HepG2 (cell line): ENCODE measurements around the gene MYLK. TPM values are rescaled to one million over a fixed set of nuclear protein-coding genes. Genes with fewer than 3 reads are reported as not detected.
A peak's percentile ranks its signal among the peaks of the same experiment; 100 is the strongest.

ENCODE experiments used
- CCDC6 ChIP-seq: sonication (generic); formaldehyde crosslinking; IDR thresholded peaks from 2 replicates; pipeline ENCODE4 v1.8.1; 2022; ENCODE audit warnings: mild to moderate bottlenecking, missing genetic modification reagents, moderate library complexity
- HMGXB4 ChIP-seq, 2 experiments: sonication (generic) in 1 of 2; formaldehyde crosslinking in 1 of 2; IDR thresholded peaks; 2 replicates each; pipeline versions ENCODE4 v1.4.0 to v1.6.1; 2018 to 2020; ENCODE audit warnings: missing genetic modification reagents in 2 of 2, borderline replicate concordance in 1 of 2, low read depth in 1 of 2, mild to moderate bottlenecking in 1 of 2, missing biosample characterization in 1 of 2
- IKZF1 ChIP-seq: fragments of 450-650 bp; IDR thresholded peaks from 2 replicates; pipeline ENCODE4 v1.7.1; 2016
- SIX4 ChIP-seq: sonication (generic); formaldehyde crosslinking; IDR thresholded peaks from 2 replicates; pipeline ENCODE4 v1.4.0; 2020; ENCODE audit warnings: missing genetic modification reagents
- SP5 ChIP-seq: IDR thresholded peaks from 2 replicates; pipeline ENCODE4 v1.6.1; 2016; ENCODE audit warnings: low read depth, borderline replicate concordance
- TEAD3 ChIP-seq: optimal IDR thresholded peaks from 2 replicates; pipeline ENCODE3; 2016; ENCODE audit warnings: borderline replicate concordance
- ZMYM2 ChIP-seq: sonication (generic); formaldehyde crosslinking; IDR thresholded peaks from 2 replicates; pipeline ENCODE4 v1.8.0; 2022; ENCODE audit warnings: mild to moderate bottlenecking, missing genetic modification reagents
- ZNF180 ChIP-seq: sonication (generic); formaldehyde crosslinking; IDR thresholded peaks from 2 replicates; pipeline ENCODE4 v1.4.0; 2020; ENCODE audit warnings: low read depth, missing genetic modification reagents, borderline replicate concordance
- ZNF350 ChIP-seq: sonication (generic); formaldehyde crosslinking; IDR thresholded peaks from 2 replicates; pipeline ENCODE4 v1.4.0; 2020; ENCODE audit warnings: mild to moderate bottlenecking, low read depth, missing genetic modification reagents, borderline replicate concordance
- ZNF557 ChIP-seq: sonication (generic); formaldehyde crosslinking; IDR thresholded peaks from 2 replicates; pipeline ENCODE4 v1.4.0; 2020; ENCODE audit warnings: missing genetic modification reagents
- ZNF629 ChIP-seq: sonication (generic); formaldehyde crosslinking; conservative IDR thresholded peaks from 2 replicates; pipeline ENCODE4 v1.5.0; 2020; ENCODE audit warnings: missing genetic modification reagents
- ZNF788 ChIP-seq: sonication (generic); formaldehyde crosslinking; IDR thresholded peaks from 2 replicates; pipeline ENCODE4 v1.5.0; 2020; ENCODE audit warnings: mild to moderate bottlenecking, missing genetic modification reagents, borderline replicate concordance
- ZNF841 ChIP-seq: sonication (generic); formaldehyde crosslinking; IDR thresholded peaks from 2 replicates; pipeline ENCODE4 v1.8.1; 2023; ENCODE audit warnings: missing genetic modification reagents, borderline replicate concordance
- polyA plus RNA-seq, 8 experiments: library from polyadenylated mRNA; depleted of rRNA in 3 of 8; stranded (reverse) in 7 of 8; unstranded in 1 of 8; fragments of >200 nt; fragmentation: Illumina TruSeq in 4 of 8; extraction: Trizol in 4 of 8; gene quantifications; 2 replicates each; pipeline versions ENCODE4 v1.2.1 to v1.2.3, GENCODE V29; 2011 to 2016; ENCODE audit warnings: low read depth in 4 of 8, missing spikeins in 1 of 8, mixed read lengths in 1 of 8; ENCODE audit not compliant: insufficient read depth in 1 of 8
- total RNA-seq, 5 experiments: library from RNA; depleted of rRNA; stranded (reverse); fragments of >200 nt; fragmentation: Illumina TruSeq; extraction: Trizol; gene quantifications; 2 replicates each; pipeline ENCODE4 v1.2.3, GENCODE V29; 2016; ENCODE audit warnings: low read depth in 1 of 5
- TF ChIP-seq, protein P1 (sequence below): sonication (generic); formaldehyde crosslinking; IDR thresholded peaks from 2 replicates; pipeline ENCODE4 v1.4.0; 2020; ENCODE audit warnings: missing genetic modification reagents, mild to moderate bottlenecking, borderline replicate concordance
- TF ChIP-seq, protein P2 (sequence below): fragments of 450-650 bp; IDR thresholded peaks from 2 replicates; pipeline ENCODE4 v1.6.1; 2017
- TF ChIP-seq, protein P3 (sequence below): sonication (generic); formaldehyde crosslinking; IDR thresholded peaks from 2 replicates; pipeline ENCODE4 v1.5.1; 2020; ENCODE audit warnings: missing genetic modification reagents, mild to moderate bottlenecking, borderline replicate concordance
- TF ChIP-seq, protein P4 (sequence below): sonication (generic); formaldehyde crosslinking; IDR thresholded peaks from 2 replicates; pipeline ENCODE4 v1.8.1; 2023; ENCODE audit warnings: mild to moderate bottlenecking, missing genetic modification reagents
- TF ChIP-seq, protein P5 (sequence below): sonication (generic); formaldehyde crosslinking; IDR thresholded peaks from 2 replicates; pipeline ENCODE4 v1.8.0; 2022; ENCODE audit warnings: mild to moderate bottlenecking, missing genetic modification reagents, borderline replicate concordance

The MYLK gene
- total and polyA plus RNA-seq, 2 of the 13 experiments (the other 11 are each of a cell fraction or from before 2014, with no cell fraction given): 10.6 to 34.9 TPM

DNA sequence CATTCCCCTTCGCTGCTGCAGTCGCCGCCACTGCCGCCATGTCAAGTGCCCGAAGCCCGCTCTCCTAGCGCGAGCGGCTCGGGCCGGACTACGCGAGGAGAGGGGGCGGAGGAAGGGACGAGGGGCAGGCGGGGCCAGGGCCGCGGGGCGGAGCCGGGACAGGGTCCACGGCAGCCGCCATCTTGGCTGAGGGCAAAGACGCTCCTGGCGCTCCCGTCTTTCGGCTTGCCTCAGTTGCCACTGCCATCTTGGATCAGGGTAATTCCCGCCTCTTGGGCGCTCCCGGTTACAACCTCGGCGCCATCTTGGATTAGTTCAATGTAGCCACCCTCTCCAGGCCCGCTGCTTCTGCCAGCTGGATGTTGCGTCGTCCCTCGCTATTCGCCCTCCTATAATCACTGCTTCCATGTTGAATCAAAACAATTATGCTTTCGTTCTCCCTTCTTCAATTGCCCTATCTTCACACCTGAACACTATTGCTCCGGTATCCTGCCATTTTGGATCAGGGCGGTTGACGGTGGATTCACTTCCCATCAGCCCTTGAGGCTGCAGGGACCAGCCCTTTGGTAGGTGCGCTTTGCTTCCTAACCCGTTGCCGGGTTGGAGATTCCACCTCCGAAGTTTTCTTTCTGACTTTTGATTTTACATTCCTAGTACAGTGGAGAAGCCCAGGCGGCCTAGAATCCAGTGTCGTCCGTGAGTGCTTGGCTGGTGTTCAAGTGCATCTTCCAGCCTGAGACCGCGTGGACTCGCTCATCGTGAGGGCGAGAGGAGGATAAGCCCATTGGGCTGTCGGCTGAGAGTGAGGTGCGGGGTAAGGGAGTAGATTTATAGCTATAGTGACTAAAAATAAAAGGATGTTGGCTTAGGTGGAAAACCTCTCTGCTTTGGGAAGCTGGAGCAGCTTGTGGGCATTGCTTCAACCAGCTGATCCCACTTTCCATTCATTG, 298.9 kb downstream of the MYLK start, which contains the start of gene HACD2 (continued):
- TF ChIP-seq, protein P1, sequence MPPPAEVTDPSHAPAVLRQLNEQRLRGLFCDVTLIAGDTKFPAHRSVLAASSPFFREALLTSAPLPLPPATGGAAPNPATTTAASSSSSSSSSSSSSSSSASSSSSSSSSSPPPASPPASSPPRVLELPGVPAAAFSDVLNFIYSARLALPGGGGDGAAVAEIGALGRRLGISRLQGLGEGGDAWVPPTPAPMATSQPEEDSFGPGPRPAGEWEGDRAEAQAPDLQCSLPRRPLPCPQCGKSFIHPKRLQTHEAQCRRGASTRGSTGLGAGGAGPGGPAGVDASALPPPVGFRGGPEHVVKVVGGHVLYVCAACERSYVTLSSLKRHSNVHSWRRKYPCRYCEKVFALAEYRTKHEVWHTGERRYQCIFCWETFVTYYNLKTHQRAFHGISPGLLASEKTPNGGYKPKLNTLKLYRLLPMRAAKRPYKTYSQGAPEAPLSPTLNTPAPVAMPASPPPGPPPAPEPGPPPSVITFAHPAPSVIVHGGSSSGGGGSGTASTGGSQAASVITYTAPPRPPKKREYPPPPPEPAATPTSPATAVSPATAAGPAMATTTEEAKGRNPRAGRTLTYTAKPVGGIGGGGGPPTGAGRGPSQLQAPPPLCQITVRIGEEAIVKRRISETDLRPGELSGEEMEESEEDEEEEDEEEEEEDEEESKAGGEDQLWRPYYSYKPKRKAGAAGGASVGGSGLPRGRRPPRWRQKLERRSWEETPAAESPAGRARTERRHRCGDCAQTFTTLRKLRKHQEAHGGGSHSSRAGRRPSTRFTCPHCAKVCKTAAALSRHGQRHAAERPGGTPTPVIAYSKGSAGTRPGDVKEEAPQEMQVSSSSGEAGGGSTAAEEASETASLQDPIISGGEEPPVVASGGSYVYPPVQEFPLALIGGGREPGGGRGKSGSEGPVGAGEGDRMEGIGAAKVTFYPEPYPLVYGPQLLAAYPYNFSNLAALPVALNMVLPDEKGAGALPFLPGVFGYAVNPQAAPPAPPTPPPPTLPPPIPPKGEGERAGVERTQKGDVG (CRISPR knock-in tag): no peak
- TF ChIP-seq, protein P2, sequence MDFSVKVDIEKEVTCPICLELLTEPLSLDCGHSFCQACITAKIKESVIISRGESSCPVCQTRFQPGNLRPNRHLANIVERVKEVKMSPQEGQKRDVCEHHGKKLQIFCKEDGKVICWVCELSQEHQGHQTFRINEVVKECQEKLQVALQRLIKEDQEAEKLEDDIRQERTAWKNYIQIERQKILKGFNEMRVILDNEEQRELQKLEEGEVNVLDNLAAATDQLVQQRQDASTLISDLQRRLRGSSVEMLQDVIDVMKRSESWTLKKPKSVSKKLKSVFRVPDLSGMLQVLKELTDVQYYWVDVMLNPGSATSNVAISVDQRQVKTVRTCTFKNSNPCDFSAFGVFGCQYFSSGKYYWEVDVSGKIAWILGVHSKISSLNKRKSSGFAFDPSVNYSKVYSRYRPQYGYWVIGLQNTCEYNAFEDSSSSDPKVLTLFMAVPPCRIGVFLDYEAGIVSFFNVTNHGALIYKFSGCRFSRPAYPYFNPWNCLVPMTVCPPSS: no peak
- TF ChIP-seq ZNF788 (CRISPR knock-in tag) (peak; percentile 78; the same call in 1 of the 2 replicates), SP5 (CRISPR knock-in tag) (peak; percentile 77; the same call in 1 of the 2 replicates), ZNF557 (no peak), IKZF1 (no peak), HMGXB4 (CRISPR knock-in tag; IDR thresholded peaks at IDR 0.05; ENCODE audit: borderline replicate concordance in 1 of 2, low read depth in 1 of 2) (peak; percentile 64 to 84), ZNF629 (CRISPR knock-in tag) (no peak; the same call in 1 of the 2 replicates), ZMYM2 (CRISPR knock-in tag) (no peak), ZNF350 (CRISPR knock-in tag) (peak; percentile 59; the same call in 1 of the 2 replicates), CCDC6 (CRISPR knock-in tag) (no peak; the same call in 1 of the 2 replicates), SIX4 (CRISPR knock-in tag) (no peak), ZNF180 (CRISPR knock-in tag) (no peak), ZNF841 (CRISPR knock-in tag) (no peak), TEAD3 (CRISPR knock-in tag) (no peak)
- TF ChIP-seq, protein P3, sequence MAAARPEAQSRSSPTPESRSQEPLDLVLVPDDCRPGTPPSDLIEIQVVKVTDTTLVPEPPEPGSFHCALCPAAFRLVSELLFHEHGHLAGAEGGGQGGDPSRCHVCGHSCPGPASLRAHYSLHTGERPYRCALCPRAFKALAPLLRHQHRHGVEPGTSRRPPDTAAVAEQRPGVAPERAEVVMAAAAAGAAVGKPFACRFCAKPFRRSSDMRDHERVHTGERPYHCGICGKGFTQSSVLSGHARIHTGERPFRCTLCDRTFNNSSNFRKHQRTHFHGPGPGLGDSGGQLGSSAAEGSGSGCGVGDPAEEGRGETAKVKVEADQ (CRISPR knock-in tag): 0 out of 2 replicates have a peak, but pooled peaks have one; percentile 36
- TF ChIP-seq, protein P4, sequence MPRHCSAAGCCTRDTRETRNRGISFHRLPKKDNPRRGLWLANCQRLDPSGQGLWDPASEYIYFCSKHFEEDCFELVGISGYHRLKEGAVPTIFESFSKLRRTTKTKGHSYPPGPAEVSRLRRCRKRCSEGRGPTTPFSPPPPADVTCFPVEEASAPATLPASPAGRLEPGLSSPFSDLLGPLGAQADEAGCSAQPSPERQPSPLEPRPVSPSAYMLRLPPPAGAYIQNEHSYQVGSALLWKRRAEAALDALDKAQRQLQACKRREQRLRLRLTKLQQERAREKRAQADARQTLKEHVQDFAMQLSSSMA (CRISPR knock-in tag): 0 out of 2 replicates have a peak, but pooled peaks have one; percentile 49
- TF ChIP-seq, protein P5, sequence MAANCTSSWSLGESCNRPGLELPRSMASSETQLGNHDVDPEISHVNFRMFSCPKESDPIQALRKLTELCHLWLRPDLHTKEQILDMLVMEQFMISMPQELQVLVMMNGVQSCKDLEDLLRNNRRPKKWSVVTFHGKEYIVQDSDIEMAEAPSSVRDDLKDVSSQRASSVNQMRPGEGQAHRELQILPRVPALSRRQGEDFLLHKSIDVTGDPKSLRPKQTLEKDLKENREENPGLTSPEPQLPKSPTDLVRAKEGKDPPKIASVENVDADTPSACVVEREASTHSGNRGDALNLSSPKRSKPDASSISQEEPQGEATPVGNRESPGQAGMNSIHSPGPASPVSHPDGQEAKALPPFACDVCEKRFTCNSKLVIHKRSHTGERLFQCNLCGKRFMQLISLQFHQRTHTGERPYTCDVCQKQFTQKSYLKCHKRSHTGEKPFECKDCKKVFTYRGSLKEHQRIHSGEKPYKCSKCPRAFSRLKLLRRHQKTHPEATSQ: peak; percentile 76; the same call in 1 of the 2 replicates
